Panc1 (cell line): ENCODE measurements around the gene GFOD2.

Source experiments
- POLR2AphosphoS5 ChIP-seq: IDR thresholded peaks from 2 replicates; pipeline ENCODE4 v1.6.1; 2012; ENCODE audit warnings: mild to moderate bottlenecking, low read depth, low read length, moderate library complexity
- TCF7L2 ChIP-seq: IDR thresholded peaks from 2 replicates; pipeline ENCODE4 v1.6.1; 2011; ENCODE audit warnings: mild to moderate bottlenecking, low read depth, low read length, inconsistent platforms
- TF ChIP-seq, protein P1 (sequence below): fragments of 450-650 bp; IDR thresholded peaks from 2 replicates; pipeline ENCODE4 v1.5.1; 2017; ENCODE audit warnings: mild to moderate bottlenecking

DNA sequence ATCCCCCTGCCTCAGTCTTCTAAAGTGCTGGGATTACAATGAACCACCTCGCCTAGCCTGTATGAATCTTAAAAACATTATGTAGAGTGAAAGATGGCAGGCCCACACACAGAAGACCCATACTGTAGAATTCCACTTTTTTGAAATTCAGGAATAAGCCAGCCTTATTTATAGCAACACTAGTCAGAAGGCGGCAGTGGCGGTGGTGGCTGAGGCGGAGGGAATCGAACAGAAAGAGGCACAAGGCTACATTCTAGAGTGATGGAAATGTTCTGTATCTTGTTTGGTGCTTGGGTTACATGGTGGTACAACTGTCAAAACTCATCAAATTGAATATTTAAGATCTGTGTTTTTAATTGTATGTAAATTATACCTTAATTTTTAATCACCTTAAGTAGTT lies 11.3 kb downstream of the GFOD2 start:
- TF ChIP-seq, protein P1, sequence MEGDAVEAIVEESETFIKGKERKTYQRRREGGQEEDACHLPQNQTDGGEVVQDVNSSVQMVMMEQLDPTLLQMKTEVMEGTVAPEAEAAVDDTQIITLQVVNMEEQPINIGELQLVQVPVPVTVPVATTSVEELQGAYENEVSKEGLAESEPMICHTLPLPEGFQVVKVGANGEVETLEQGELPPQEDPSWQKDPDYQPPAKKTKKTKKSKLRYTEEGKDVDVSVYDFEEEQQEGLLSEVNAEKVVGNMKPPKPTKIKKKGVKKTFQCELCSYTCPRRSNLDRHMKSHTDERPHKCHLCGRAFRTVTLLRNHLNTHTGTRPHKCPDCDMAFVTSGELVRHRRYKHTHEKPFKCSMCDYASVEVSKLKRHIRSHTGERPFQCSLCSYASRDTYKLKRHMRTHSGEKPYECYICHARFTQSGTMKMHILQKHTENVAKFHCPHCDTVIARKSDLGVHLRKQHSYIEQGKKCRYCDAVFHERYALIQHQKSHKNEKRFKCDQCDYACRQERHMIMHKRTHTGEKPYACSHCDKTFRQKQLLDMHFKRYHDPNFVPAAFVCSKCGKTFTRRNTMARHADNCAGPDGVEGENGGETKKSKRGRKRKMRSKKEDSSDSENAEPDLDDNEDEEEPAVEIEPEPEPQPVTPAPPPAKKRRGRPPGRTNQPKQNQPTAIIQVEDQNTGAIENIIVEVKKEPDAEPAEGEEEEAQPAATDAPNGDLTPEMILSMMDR, result no peak
- TF ChIP-seq POLR2AphosphoS5 (no peak), TCF7L2 (no peak)
